Tibial nerve (tissue), 3 donors: ENCODE measurements around the gene PAPPA2.

ENCODE experiments used
- POLR2A ChIP-seq, 2 donors: fragments of 450-650 bp; IDR thresholded peaks; one replicate each; pipeline ENCODE4 v1.6.1; 2017; ENCODE audit warnings: antibody characterized with exemption in 2 of 2, mild to moderate bottlenecking in 2 of 2, moderate library complexity in 2 of 2
- TF ChIP-seq, protein P1 (sequence below), 5 experiments: fragments of 200-600 bp in 3 of 5; fragments of 450-650 bp in 2 of 5; sonication (generic) in 3 of 5; IDR thresholded peaks; one replicate each; pipeline ENCODE4 v1.5.1; 2016 to 2019; ENCODE audit warnings: antibody characterized with exemption in 5 of 5, mild to moderate bottlenecking in 3 of 5, moderate library complexity in 2 of 5

GRCh38 chr1:176705585-176705984 lies 242.6 kb downstream of the PAPPA2 start:
- TF ChIP-seq, protein P1, sequence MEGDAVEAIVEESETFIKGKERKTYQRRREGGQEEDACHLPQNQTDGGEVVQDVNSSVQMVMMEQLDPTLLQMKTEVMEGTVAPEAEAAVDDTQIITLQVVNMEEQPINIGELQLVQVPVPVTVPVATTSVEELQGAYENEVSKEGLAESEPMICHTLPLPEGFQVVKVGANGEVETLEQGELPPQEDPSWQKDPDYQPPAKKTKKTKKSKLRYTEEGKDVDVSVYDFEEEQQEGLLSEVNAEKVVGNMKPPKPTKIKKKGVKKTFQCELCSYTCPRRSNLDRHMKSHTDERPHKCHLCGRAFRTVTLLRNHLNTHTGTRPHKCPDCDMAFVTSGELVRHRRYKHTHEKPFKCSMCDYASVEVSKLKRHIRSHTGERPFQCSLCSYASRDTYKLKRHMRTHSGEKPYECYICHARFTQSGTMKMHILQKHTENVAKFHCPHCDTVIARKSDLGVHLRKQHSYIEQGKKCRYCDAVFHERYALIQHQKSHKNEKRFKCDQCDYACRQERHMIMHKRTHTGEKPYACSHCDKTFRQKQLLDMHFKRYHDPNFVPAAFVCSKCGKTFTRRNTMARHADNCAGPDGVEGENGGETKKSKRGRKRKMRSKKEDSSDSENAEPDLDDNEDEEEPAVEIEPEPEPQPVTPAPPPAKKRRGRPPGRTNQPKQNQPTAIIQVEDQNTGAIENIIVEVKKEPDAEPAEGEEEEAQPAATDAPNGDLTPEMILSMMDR (IDR thresholded peaks at IDR 0.05): no peak
- TF ChIP-seq POLR2A (IDR thresholded peaks at IDR 0.05): no peak
